A549 treated with ZK216348 at 1 μM for 4 hours (cell line): ENCODE results near the gene VWA2. TPM values are rescaled to one million over a fixed set of nuclear protein-coding genes. Genes with fewer than 3 reads are reported as not detected.

Source experiments
- total RNA-seq: library from RNA; stranded (reverse); fragments of 200-300 nt; extraction: Qiagen RNA extraction; gene quantifications from 5 replicates; pipeline ENCODE4 v1.2.3, GENCODE V29; 2022; ENCODE audit warnings: low read depth

The VWA2 gene
- not detected in 5 replicates for total RNA-seq

DNA sequence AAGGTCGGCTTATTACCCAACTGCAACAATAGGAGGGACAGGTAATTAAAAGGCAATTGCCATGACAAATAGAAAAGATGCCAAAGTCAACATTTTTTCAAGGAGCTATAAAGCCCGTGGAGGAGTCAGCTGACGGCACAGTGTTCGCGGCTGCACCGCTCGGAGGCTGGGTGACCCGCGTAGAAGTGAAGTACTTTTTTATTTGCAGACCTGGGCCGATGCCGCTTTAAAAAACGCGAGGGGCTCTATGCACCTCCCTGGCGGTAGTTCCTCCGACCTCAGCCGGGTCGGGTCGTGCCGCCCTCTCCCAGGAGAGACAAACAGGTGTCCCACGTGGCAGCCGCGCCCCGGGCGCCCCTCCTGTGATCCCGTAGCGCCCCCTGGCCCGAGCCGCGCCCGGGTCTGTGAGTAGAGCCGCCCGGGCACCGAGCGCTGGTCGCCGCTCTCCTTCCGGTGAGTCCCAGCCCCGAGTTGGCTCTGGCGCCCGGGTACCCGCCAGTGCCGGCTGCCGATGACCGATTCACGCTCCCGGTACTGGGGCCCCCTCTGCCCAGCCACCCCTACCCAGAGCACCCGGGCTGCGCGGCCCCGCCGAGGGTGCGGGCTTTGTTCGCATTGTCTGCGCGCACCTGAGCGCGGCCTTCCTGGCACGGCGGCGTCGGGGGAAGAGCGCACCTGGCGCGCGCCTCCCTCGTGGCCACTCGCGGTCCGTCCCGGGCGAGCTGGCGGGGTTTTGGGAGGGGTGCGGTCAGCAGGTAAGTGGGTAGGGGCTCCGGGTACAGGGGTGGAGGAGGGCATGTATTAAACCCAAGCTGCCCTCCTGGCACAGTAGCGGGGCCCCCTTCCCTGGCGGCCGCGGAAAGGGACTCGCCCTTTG is at the start of gene VWA2:
Gene VWA2 (plus strand): TSS at position 138 of the 877 bp plus-strand sequence. CDS start 9,460 bp downstream, outside the sequence.

Other genes with a start within 250 kb of the VWA2 start
- gene ADRB1, start 195.4 kb upstream of the VWA2 start, total RNA-seq, result 0.70 to 1.4 TPM (median 1.2 TPM) in 5 replicates
- gene CCDC186, start 65.1 kb upstream of the VWA2 start, total RNA-seq, result 3.2 to 7.3 TPM (median 6.1 TPM) in 5 replicates
- gene TDRD1, start 59.9 kb upstream of the VWA2 start, total RNA-seq, result not detected in 5 replicates
- gene AFAP1L2, start 165.2 kb downstream of the VWA2 start, total RNA-seq, result 21.1 to 27.8 TPM (median 23.9 TPM) in 5 replicates